Measurements from ENCODE around the gene RGS3. TPM values are rescaled to one million over a fixed set of nuclear protein-coding genes. Genes with fewer than 3 reads are reported as not detected.

Gene RGS3
- total and polyA plus RNA-seq, 2 experiments from 2014 or later = 44.5 to 48.6 TPM

GRCh38 chr9:113509463-113509862 is 45.9 kb downstream of the RGS3 start:
- Histone ChIP-seq H3K4me1 (ENCODE audit: insufficient read depth) (peaks cover 7% of the 10 kb centered on the region; the same call in 1 of the 2 replicates), H3K36me3 (ENCODE audit: low read depth) (no peaks in the 10 kb centered on the region), H3K9me3 (ENCODE audit: low read depth) (no peaks in the 10 kb centered on the region), H3K4me3 (no peak overlapping the region), H3K79me2 (ENCODE audit: insufficient read depth) (no peaks in the 10 kb centered on the region), H3K9ac (no peak overlapping the region), H3K27ac (no peak overlapping the region), H3F3A (ENCODE audit: insufficient read depth) (no peaks in the 10 kb centered on the region), H3K9me2 (ENCODE audit: insufficient read depth) (no peaks in the 10 kb centered on the region), H4K20me1 (ENCODE audit: insufficient read depth) (no peaks in the 10 kb centered on the region), H3K4me2 (ENCODE audit: unreplicated experiment) (no peak overlapping the region), H2AFZ (no peak overlapping the region), H3K27me3 (replicated peaks; ENCODE audit: insufficient read depth) (no peaks in the 10 kb centered on the region)
- 58 to 66% methylated on average over 7 of the region's 7 CpGs for WGBS, 2 experiments (ENCODE audit: low coverage in 1 of 2, low lambda C conversion rate in 2 of 2, missing lambda C conversion rate in 2 of 2)
- peak; percentile 86 for DNase-seq
- in situ Hi-C loops (cut with MboI) = no loop called here
- TF ChIP-seq EZH2phosphoT487 (IDR thresholded peaks at IDR 0.05; ENCODE audit: insufficient read depth, low read depth) = no peak
- no peak for TF ChIP-seq EZH2 (IDR thresholded peaks at IDR 0.05; ENCODE audit: insufficient read depth, poor library complexity, severe bottlenecking)

- Histone ChIP-seq H3K27ac (no peak overlapping the region), H3K4me2 (ENCODE audit: unreplicated experiment) (no peak overlapping the region)
- in situ Hi-C loops (cut with MboI) = no loop called here
Measured at GRCh38 chr9:113511047-113511521, 47.6 kb downstream of the RGS3 start.

GRCh38 chr9:113511856-113512761 is 48.6 kb downstream of the RGS3 start:
- Histone ChIP-seq H3K36me3 (ENCODE audit: low read depth) (no peaks in the 10 kb centered on the region), H3K9me3 (ENCODE audit: low read depth) (no peaks in the 10 kb centered on the region), H2AFZ (no peak overlapping the region), H3K4me3 (no peak overlapping the region), H3K4me2 (ENCODE audit: unreplicated experiment) (peak overlapping the region; percentile 18), H3K4me1 (ENCODE audit: insufficient read depth) (peaks cover 7% of the 10 kb centered on the region; the same call in 1 of the 2 replicates), H3F3A (ENCODE audit: insufficient read depth) (no peaks in the 10 kb centered on the region), H3K27me3 (replicated peaks; ENCODE audit: insufficient read depth) (no peaks in the 10 kb centered on the region), H4K20me1 (ENCODE audit: insufficient read depth) (no peaks in the 10 kb centered on the region), H3K9me2 (ENCODE audit: insufficient read depth) (no peaks in the 10 kb centered on the region), H3K79me2 (ENCODE audit: insufficient read depth) (no peaks in the 10 kb centered on the region), H3K27ac (no peak overlapping the region), H3K9ac (no peak overlapping the region)
- TF ChIP-seq EZH2 (IDR thresholded peaks at IDR 0.05; ENCODE audit: insufficient read depth, poor library complexity, severe bottlenecking) = no peak
- TF ChIP-seq EZH2phosphoT487 (IDR thresholded peaks at IDR 0.05; ENCODE audit: insufficient read depth, low read depth) = no peak
- peak; percentile 67 for DNase-seq
- WGBS, 2 experiments (ENCODE audit: low coverage in 1 of 2, low lambda C conversion rate in 2 of 2, missing lambda C conversion rate in 2 of 2) = 74 to 76% methylated on average over 10 of the region's 10 CpGs
- in situ Hi-C loops (cut with MboI) = no loop called here

More at GRCh38 chr9:113511047-113511521, 47.6 kb downstream of the RGS3 start:
- Histone ChIP-seq H3F3A (ENCODE audit: insufficient read depth) (no peaks in the 10 kb centered on the region), H4K20me1 (ENCODE audit: insufficient read depth) (no peaks in the 10 kb centered on the region), H3K4me3 (no peak overlapping the region), H3K9me3 (ENCODE audit: low read depth) (no peaks in the 10 kb centered on the region), H3K9ac (no peak overlapping the region), H3K4me1 (ENCODE audit: insufficient read depth) (peaks cover 7% of the 10 kb centered on the region; the same call in 1 of the 2 replicates), H3K79me2 (ENCODE audit: insufficient read depth) (no peaks in the 10 kb centered on the region), H3K9me2 (ENCODE audit: insufficient read depth) (no peaks in the 10 kb centered on the region), H2AFZ (no peak overlapping the region), H3K27me3 (replicated peaks; ENCODE audit: insufficient read depth) (no peaks in the 10 kb centered on the region), H3K36me3 (ENCODE audit: low read depth) (no peaks in the 10 kb centered on the region)
- 83 to 84% methylated on average over 6 of the region's 6 CpGs for WGBS, 2 experiments (ENCODE audit: low coverage in 1 of 2, low lambda C conversion rate in 2 of 2, missing lambda C conversion rate in 2 of 2)
- DNase-seq = no peak
- TF ChIP-seq EZH2phosphoT487 (IDR thresholded peaks at IDR 0.05; ENCODE audit: insufficient read depth, low read depth) = no peak
- no peak for TF ChIP-seq EZH2 (IDR thresholded peaks at IDR 0.05; ENCODE audit: insufficient read depth, poor library complexity, severe bottlenecking)

GRCh38 chr9:113513111-113513510 is 49.6 kb downstream of the RGS3 start:
- peaks cover 7% of the 10 kb centered on the region; the same call in 1 of the 2 replicates for H3K4me1 ChIP-seq (ENCODE audit: insufficient read depth)
- H3K9ac ChIP-seq = no peak overlapping the region
- no peaks in the 10 kb centered on the region for H4K20me1 ChIP-seq (ENCODE audit: insufficient read depth)
- no peak overlapping the region for H3K27ac ChIP-seq
- TF ChIP-seq EZH2phosphoT487 (IDR thresholded peaks at IDR 0.05; ENCODE audit: insufficient read depth, low read depth) (no peak), EZH2 (IDR thresholded peaks at IDR 0.05; ENCODE audit: insufficient read depth, poor library complexity, severe bottlenecking) (no peak)
- H3K27me3 ChIP-seq (replicated peaks; ENCODE audit: insufficient read depth) = no peaks in the 10 kb centered on the region
- no peak overlapping the region for H3K4me3 ChIP-seq
- no peak for DNase-seq
- H3K4me2 ChIP-seq (ENCODE audit: unreplicated experiment) = no peak overlapping the region
- in situ Hi-C loops (cut with MboI) = no loop called here
- H3K36me3 ChIP-seq (ENCODE audit: low read depth) = no peaks in the 10 kb centered on the region
- H3K79me2 ChIP-seq (ENCODE audit: insufficient read depth) = no peaks in the 10 kb centered on the region
- no peaks in the 10 kb centered on the region for H3K9me3 ChIP-seq (ENCODE audit: low read depth)
- H3K9me2 ChIP-seq (ENCODE audit: insufficient read depth) = no peaks in the 10 kb centered on the region
- H2AFZ ChIP-seq = no peak overlapping the region
- whole genome bisulfite sequencing, 2 experiments (ENCODE audit: low coverage in 1 of 2, low lambda C conversion rate in 2 of 2, missing lambda C conversion rate in 2 of 2) = 79 to 81% methylated on average over 8 of the region's 8 CpGs
- H3F3A ChIP-seq (ENCODE audit: insufficient read depth) = no peaks in the 10 kb centered on the region

All from GM23248 (cell line).